Fibroblast of lung (primary cell): Measurements from ENCODE around the gene TMED7. TPM values are rescaled to one million over a fixed set of nuclear protein-coding genes. Genes with fewer than 3 reads are reported as not detected.
A peak's percentile ranks its signal among the peaks of the same experiment; 100 is the strongest.

Source experiments
- DNase-seq, 2 donors: peaks; one replicate each; pipeline versions ENCODE4 v3.0.0 to v3.0.0-alpha.2; 2010; ENCODE audit warnings: low read depth in 2 of 2
- H2AFZ ChIP-seq: 2 replicates; pipeline ENCODE4 v1.5.1; 2012; ENCODE audit warnings: low read length, control low read depth, inconsistent platforms
- H3K27ac ChIP-seq: 2 replicates; pipeline ENCODE4 v1.5.1; 2011; ENCODE audit warnings: low read length, control low read depth; ENCODE audit not compliant: insufficient read depth
- H3K27me3 ChIP-seq: 2 replicates; pipeline ENCODE4 v1.5.1; 2011; ENCODE audit warnings: mild to moderate bottlenecking, low read length; ENCODE audit not compliant: control insufficient read depth, insufficient read depth
- H3K36me3 ChIP-seq: 2 replicates; pipeline ENCODE4 v1.5.1; 2011; ENCODE audit warnings: low read length; ENCODE audit not compliant: control insufficient read depth, insufficient read depth
- H3K4me1 ChIP-seq: 2 replicates; pipeline ENCODE4 v1.5.1; 2011; ENCODE audit warnings: low read length; ENCODE audit not compliant: control insufficient read depth, insufficient read depth; ENCODE audit errors: extremely low read depth
- H3K4me2 ChIP-seq: 2 replicates; pipeline ENCODE4 v1.5.1; 2011; ENCODE audit warnings: low read length, control low read depth; ENCODE audit not compliant: insufficient read depth; ENCODE audit errors: extremely low read depth
- H3K4me3 ChIP-seq, 4 experiments: fragments of 200-600 bp in 1 of 4; sonication (generic) in 1 of 4; replicated peaks in 1 of 4; 2 replicates each; pipeline ENCODE4 v1.5.1; 2011 to 2016; ENCODE audit warnings: low read length in 4 of 4, low read depth in 3 of 4, mild to moderate bottlenecking in 3 of 4, control low read depth in 2 of 4, inconsistent platforms in 1 of 4, mixed read lengths in 1 of 4; ENCODE audit not compliant: insufficient read depth in 1 of 4; ENCODE audit errors: control extremely low read depth in 1 of 4
- H3K79me2 ChIP-seq: 2 replicates; pipeline ENCODE4 v1.5.1; 2012; ENCODE audit warnings: mild to moderate bottlenecking, low read length, inconsistent platforms; ENCODE audit not compliant: control insufficient read depth, insufficient read depth
- H3K9ac ChIP-seq: 2 replicates; pipeline ENCODE4 v1.5.1; 2011; ENCODE audit warnings: mild to moderate bottlenecking, low read length, control low read depth; ENCODE audit not compliant: insufficient read depth
- H3K9me3 ChIP-seq: 2 replicates; pipeline ENCODE4 v1.5.1; 2012; ENCODE audit warnings: low read depth, low read length; ENCODE audit not compliant: control insufficient read depth, insufficient read depth
- H4K20me1 ChIP-seq: 2 replicates; pipeline ENCODE4 v1.5.1; 2011; ENCODE audit warnings: low read length; ENCODE audit not compliant: control insufficient read depth, insufficient read depth; ENCODE audit errors: extremely low read depth
- CTCF ChIP-seq, 2 donors: IDR thresholded peaks in 1 of 2; conservative IDR thresholded peaks in 1 of 2; 1 replicate in 1 of 2; 2 replicates in 1 of 2; pipeline ENCODE4 v1.5.1; 2011 to 2012; ENCODE audit warnings: low read length in 2 of 2, control low read depth in 1 of 2, inconsistent platforms in 1 of 2, low read depth in 1 of 2, mild to moderate bottlenecking in 1 of 2
- EZH2 ChIP-seq: IDR thresholded peaks from 2 replicates; pipeline ENCODE4 v1.5.1; 2012; ENCODE audit warnings: low read length, control low read depth, mild to moderate bottlenecking; ENCODE audit errors: missing control alignments
- polyA plus RNA-seq, 2 donors: library from polyadenylated mRNA; depleted of rRNA in 1 of 2; stranded (reverse) in 1 of 2; unstranded in 1 of 2; fragments of >200 nt; gene quantifications; 2 replicates each; pipeline ENCODE4 v1.2.1, GENCODE V29; 2011 to 2012; ENCODE audit warnings: missing spikeins in 1 of 2
- total RNA-seq: library from RNA; depleted of rRNA; stranded (reverse); fragments of >200 nt; gene quantifications from 2 replicates; pipeline ENCODE4 v1.2.1, GENCODE V29; 2014

TMED7 gene
- total and polyA plus RNA-seq, 2 donors (not counting 1 experiment from before 2014, with no cell fraction given): 104 to 154 TPM

GRCh38 chr5:115588640-115589039, 37.2 kb downstream of the TMED7 start:
- peaks cover 3% of the 10 kb centered on the region for H3K4me1 ChIP-seq
- peaks cover 54% of the 10 kb centered on the region for H3K79me2 ChIP-seq
- H3K4me2 ChIP-seq: no peak overlapping the region
- H3K4me3 ChIP-seq: no peak overlapping the region
- H3K36me3 ChIP-seq: no peaks in the 10 kb centered on the region
- H3K27me3 ChIP-seq: no peaks in the 10 kb centered on the region
- no peak overlapping the region for H2AFZ ChIP-seq
- no peaks in the 10 kb centered on the region for H3K9me3 ChIP-seq
- no peak for TF ChIP-seq CTCF (conservative IDR thresholded peaks at IDR 0.05 in 1 of 2, IDR thresholded peaks at IDR 0.05 in 1 of 2; ENCODE audit: low read depth in 1 of 2, low read length in 2 of 2)
- H3K9ac ChIP-seq: no peak overlapping the region
- no peaks in the 10 kb centered on the region for H4K20me1 ChIP-seq
- H3K27ac ChIP-seq: no peak overlapping the region
- no peak for DNase-seq

GRCh38 chr5:115586525-115587146, 39.2 kb downstream of the TMED7 start:
- Histone ChIP-seq H3K9ac (no peak overlapping the region), H3K4me3 (no peak overlapping the region), H3K4me1 (peaks cover 4% of the 10 kb centered on the region), H3K9me3 (no peaks in the 10 kb centered on the region), H3K4me2 (no peak overlapping the region), H3K27me3 (no peaks in the 10 kb centered on the region), H4K20me1 (no peaks in the 10 kb centered on the region), H3K79me2 (peaks cover 59% of the 10 kb centered on the region), H3K27ac (no peak overlapping the region), H2AFZ (no peak overlapping the region), H3K36me3 (no peaks in the 10 kb centered on the region)
- no peak for TF ChIP-seq EZH2
- peak; percentile 32 to 37 for TF ChIP-seq CTCF (conservative IDR thresholded peaks at IDR 0.05 in 1 of 2, IDR thresholded peaks at IDR 0.05 in 1 of 2; ENCODE audit: low read depth in 1 of 2, low read length in 2 of 2)
- DNase-seq: peak; percentile 29 to 71

- H3K79me2 ChIP-seq: peaks cover 58% of the 10 kb centered on the region
Measured at GRCh38 chr5:115585265-115585664, 40.6 kb downstream of the TMED7 start.

More at GRCh38 chr5:115585265-115585664, 40.6 kb downstream of the TMED7 start:
- TF ChIP-seq EZH2 (no peak), CTCF (conservative IDR thresholded peaks at IDR 0.05 in 1 of 2, IDR thresholded peaks at IDR 0.05 in 1 of 2; ENCODE audit: low read depth in 1 of 2, low read length in 2 of 2) (no peak)
- Histone ChIP-seq H4K20me1 (no peaks in the 10 kb centered on the region), H3K27me3 (no peaks in the 10 kb centered on the region), H2AFZ (no peak overlapping the region), H3K9ac (no peak overlapping the region), H3K4me1 (peaks cover 4% of the 10 kb centered on the region), H3K4me3 (no peak overlapping the region), H3K9me3 (no peaks in the 10 kb centered on the region), H3K27ac (no peak overlapping the region), H3K36me3 (peaks cover 2% of the 10 kb centered on the region), H3K4me2 (no peak overlapping the region)
- no peak for DNase-seq
